Lower leg skin (tissue), 4 donors: Measurements from ENCODE around the gene FRAT1. TPM values are rescaled to one million over a fixed set of nuclear protein-coding genes. Genes with fewer than 3 reads are reported as not detected.

Experiments
- DNase-seq, 2 donors: peaks; one replicate each; pipeline ENCODE4 v3.0.0-alpha.2; 2019; ENCODE audit warnings: low spot score in 2 of 2
- H3K4me3 ChIP-seq: fragments of 200-600 bp; sonication (generic); 2 replicates; pipeline ENCODE4 v1.5.1; 2017; ENCODE audit warnings: mild to moderate bottlenecking, low read depth; ENCODE audit not compliant: poor library complexity, severe bottlenecking
- POLR2A ChIP-seq, 2 donors: fragments of 450-650 bp; IDR thresholded peaks; one replicate each; pipeline ENCODE4 v1.6.1; 2016 to 2017; ENCODE audit warnings: antibody characterized with exemption in 2 of 2, mild to moderate bottlenecking in 1 of 2, moderate library complexity in 1 of 2
- WGBS, 2 donors: methylation state at CpG; one replicate each; pipeline ENCODE4 v1.1.5; 2018; 5-methylcytosine and 5-hydroxymethylcytosine counted together
- intact Hi-C: fragments of 100-400 bp; cut with DNase I; formaldehyde crosslinking; loops from one replicate; pipeline ENCODE4 v1.15.0; 2023; ENCODE audit warnings: low total_unique reads
- total RNA-seq, 4 donors: library from RNA; depleted of rRNA; stranded (reverse); fragments of >200 nt; gene quantifications; one replicate each; pipeline ENCODE4 v1.1.0, GENCODE V29; 2016
- TF ChIP-seq, protein P1 (sequence below), 3 donors: fragments of 450-650 bp; IDR thresholded peaks; one replicate each; pipeline ENCODE4 v1.5.1; 2016; ENCODE audit warnings: antibody characterized with exemption in 3 of 3, mild to moderate bottlenecking in 3 of 3, moderate library complexity in 2 of 3

Gene FRAT1
- total RNA-seq, 4 donors from 2014 or later: 4.6 to 16.9 (median 9.4) TPM

GRCh38 chr10:97335188-97335619, 16.1 kb downstream of the FRAT1 start:
- peak overlapping the region; percentile 30 for H3K4me3 ChIP-seq
- intact Hi-C loops: loop anchor here (10.0 kb wide), 1 partner anchor 60 kb away; no protein-coding TSS in a partner anchor
- DNase-seq: no peak
- 3 to 6% methylated on average over 25 of the region's 25 CpGs for WGBS, 2 donors
- TF ChIP-seq POLR2A (IDR thresholded peaks at IDR 0.05): no peak
- TF ChIP-seq, protein P1, sequence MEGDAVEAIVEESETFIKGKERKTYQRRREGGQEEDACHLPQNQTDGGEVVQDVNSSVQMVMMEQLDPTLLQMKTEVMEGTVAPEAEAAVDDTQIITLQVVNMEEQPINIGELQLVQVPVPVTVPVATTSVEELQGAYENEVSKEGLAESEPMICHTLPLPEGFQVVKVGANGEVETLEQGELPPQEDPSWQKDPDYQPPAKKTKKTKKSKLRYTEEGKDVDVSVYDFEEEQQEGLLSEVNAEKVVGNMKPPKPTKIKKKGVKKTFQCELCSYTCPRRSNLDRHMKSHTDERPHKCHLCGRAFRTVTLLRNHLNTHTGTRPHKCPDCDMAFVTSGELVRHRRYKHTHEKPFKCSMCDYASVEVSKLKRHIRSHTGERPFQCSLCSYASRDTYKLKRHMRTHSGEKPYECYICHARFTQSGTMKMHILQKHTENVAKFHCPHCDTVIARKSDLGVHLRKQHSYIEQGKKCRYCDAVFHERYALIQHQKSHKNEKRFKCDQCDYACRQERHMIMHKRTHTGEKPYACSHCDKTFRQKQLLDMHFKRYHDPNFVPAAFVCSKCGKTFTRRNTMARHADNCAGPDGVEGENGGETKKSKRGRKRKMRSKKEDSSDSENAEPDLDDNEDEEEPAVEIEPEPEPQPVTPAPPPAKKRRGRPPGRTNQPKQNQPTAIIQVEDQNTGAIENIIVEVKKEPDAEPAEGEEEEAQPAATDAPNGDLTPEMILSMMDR (IDR thresholded peaks at IDR 0.05): no peak

- no peak for TF ChIP-seq POLR2A (IDR thresholded peaks at IDR 0.05)
- TF ChIP-seq, protein P1 (IDR thresholded peaks at IDR 0.05): no peak
- WGBS, 2 donors: 32 to 34% methylated on average over 5 of the region's 5 CpGs
- intact Hi-C loops: loop anchor here (10.0 kb wide), 1 partner anchor 61 kb away; no protein-coding TSS in a partner anchor
- no peak for DNase-seq
- no peak overlapping the region for H3K4me3 ChIP-seq
These were observed 16.9 kb downstream of the FRAT1 start for GRCh38 chr10:97336006-97336405.

DNA sequence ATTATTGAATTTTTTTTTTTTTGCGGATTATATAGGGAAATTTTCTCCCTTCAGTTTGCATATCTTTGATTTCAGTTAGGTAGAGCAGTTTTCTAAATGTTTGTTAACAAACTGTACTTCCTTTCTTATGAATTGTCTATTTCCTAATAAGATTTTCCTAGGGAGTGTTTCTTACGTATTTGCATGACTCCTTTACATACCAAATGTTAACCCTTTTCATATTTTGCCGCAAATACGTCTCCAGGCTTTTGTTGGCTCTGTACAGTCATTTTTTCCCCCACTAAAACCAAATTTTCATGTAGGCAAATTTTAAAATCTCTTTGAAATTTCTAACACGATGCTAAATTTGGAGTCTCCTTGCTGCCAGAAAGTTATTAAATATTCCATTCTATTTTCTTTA, 17.4 kb downstream of the FRAT1 start:
- intact Hi-C loops: loop anchor here (10.0 kb wide), 1 partner anchor 62 kb away; no protein-coding TSS in a partner anchor
- no peak overlapping the region for H3K4me3 ChIP-seq
- no peak for TF ChIP-seq POLR2A (IDR thresholded peaks at IDR 0.05)
- TF ChIP-seq, protein P1 (IDR thresholded peaks at IDR 0.05): no peak
- 16 to 19% methylated on average over 5 of the region's 5 CpGs for WGBS, 2 donors
- no peak for DNase-seq

DNA sequence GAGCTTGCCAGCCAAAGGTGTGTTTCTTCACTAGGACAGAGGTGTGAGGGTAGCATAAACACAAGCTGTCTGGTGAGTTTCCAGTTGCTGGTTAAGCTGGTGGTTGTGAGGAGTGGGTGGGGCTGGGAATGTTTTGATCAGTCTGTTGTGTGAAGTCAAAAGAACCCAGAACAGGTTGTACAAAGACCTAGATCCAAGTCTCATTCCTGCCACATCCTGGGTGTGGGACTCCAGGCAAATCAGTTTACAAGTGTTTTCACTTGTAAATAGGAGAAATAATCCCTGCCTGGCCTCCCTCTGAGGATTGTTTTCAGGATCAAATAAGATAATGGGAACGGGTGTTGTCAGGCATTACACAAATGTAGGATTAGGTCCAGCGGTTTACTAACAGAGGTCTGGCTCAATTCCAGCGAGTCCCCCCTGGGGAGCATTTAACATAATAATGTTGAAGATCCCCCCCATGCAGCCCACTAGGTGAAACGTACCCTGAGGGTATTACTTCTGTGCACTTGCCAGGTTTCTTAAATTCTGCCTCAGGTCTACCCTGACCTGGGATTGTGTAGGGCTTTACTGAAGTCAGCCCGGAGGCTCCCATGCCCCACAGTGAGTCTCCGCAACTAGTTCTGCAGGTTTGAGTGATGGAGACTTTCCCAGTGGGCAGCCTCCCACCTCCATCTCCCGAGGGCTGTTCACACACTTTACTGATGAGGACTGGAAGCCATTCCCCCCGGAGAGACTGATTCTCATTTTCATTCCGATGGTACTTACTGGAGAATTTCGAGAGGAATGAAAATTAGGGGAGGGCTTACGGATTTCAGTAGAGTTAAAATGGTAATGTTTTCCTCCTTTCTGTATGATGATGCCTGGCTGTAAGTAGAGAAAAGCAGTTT, 18.1 kb downstream of the FRAT1 start:
- TF ChIP-seq, protein P1 (IDR thresholded peaks at IDR 0.05): no peak
- TF ChIP-seq POLR2A (IDR thresholded peaks at IDR 0.05): no peak
- peak; percentile 82 to 87 for DNase-seq
- no peak overlapping the region for H3K4me3 ChIP-seq
- WGBS, 2 donors: 16 to 20% methylated on average over 11 of the region's 11 CpGs
- intact Hi-C loops: loop anchor here (10.0 kb wide), 1 partner anchor 62 kb away; no protein-coding TSS in a partner anchor

GRCh38 chr10:97338041-97338440, 19.0 kb downstream of the FRAT1 start:
- WGBS, 2 donors: 38 to 47% methylated on average over 5 of the region's 5 CpGs
- no peak overlapping the region for H3K4me3 ChIP-seq
- TF ChIP-seq, protein P1 (IDR thresholded peaks at IDR 0.05): no peak
- TF ChIP-seq POLR2A (IDR thresholded peaks at IDR 0.05): no peak
- DNase-seq: no peak
- intact Hi-C loops: loop anchor here (10.0 kb wide), 1 partner anchor 63 kb away; no protein-coding TSS in a partner anchor
